Right renal cortex interstitium (tissue), 3 donors: ENCODE measurements around the gene TSPYL1. TPM values are rescaled to one million over a fixed set of nuclear protein-coding genes. Genes with fewer than 3 reads are reported as not detected.

Source experiments
- DNase-seq, 3 donors: peaks; one replicate each; pipeline ENCODE4 v3.0.0-alpha.2; 2013; ENCODE audit warnings: low read depth in 3 of 3, low spot score in 2 of 3
- polyA plus RNA-seq, 3 donors: library from polyadenylated mRNA; unstranded; fragments of 120-200 nt; gene quantifications; one replicate each; pipeline ENCODE4 v1.2.1, GENCODE V29; 2013; ENCODE audit not compliant: insufficient read length in 3 of 3

TSPYL1 gene
- polyA plus RNA-seq, 3 donors: 105 to 110 (median 109) TPM

DNA sequence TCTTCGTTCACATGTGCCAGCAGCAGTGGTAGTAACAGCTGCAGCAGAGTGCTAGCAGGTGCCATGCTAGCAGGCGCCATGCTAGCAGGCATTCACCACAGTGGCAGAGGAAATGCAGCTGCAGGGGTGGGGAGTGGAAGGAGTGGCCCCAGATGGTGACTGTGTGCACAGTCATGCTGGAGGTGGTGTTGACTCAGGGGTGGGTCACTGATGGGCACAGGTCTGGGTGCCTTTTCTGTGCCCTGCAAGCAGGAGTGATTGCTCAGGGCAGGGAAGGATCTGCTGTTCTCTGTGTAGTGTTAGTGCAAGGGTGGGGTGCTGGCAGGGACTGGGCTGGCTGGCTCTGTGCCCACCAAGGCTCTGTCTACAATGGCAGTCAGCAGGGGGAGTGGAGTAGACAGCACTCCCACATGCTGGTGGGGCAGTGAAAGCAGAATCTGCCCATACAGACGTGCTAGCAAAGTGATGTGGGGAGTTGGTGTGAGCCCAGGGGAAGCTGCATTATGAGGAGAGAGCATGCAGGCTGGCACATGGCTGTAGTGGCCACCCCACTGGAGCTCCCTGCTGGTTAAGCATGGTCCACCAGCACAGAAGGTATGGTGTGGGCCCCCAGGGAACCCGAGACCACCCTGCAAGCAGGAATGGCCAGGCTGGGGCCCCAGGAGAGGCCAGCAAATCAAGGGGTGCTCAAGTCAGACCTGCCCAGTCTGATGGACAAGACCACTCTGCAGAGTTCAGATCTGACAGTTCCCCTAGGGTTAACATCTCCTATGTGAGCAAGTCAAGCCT, 14.5 kb downstream of the TSPYL1 start:
- no peak for DNase-seq

DNA sequence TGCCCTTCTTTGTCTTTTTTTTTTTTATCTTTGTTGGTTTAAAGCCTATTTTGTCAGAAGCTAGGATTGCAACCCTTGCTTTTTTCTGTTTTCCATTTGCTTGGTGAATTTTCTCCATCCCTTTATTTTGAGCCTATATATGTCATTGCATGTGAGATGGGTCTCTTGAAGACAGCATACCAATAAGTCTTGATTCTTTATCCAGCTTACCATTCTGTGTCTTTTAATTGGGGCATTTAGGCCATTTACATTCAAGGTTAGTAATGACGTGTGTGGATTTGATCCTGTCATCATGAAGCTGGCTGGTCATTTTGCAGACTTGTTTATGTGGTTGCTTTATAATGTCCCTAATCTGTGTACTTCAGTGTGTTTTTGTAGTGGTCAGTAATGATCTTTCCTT, 16.4 kb downstream of the TSPYL1 start:
- no peak for DNase-seq

DNA sequence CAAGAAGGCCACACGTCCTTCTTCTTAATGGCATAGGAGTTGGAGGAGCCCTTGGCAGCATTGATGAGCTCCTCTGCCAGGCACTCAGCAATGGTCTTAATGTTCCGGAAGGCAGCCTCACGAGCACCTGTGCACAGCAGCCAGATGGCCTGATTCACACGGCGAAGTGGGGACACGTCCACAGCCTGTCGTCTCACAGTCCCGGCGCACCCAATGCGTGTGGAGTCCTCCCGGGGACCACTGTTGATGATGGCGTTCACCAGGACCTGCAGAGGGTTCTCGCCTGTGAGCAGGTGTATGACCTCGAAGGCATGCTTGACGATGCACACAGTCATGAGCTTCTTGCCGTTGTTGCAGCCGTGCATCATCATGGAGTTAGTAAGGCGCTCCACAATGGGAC, 21.2 kb downstream of the TSPYL1 start:
- DNase-seq: no peak

DNA sequence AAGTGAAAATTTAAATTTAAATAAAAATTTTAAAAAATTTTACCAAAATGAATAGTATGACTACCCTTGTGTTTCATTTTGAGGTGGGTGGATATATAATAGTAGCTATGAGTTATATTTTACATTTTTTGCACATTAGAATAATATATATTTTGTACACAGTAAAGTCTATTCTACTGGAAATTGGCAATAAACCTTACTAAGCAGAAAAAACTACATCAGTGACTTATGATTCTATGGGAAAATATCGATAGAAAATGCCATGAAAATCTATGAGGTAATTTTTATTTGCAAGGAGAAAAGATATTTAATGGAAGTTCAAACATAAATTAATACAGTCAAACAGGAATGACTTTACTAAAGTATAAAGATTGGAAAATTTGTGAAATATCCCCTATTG, 23.0 kb downstream of the TSPYL1 start:
- DNase-seq: no peak

DNA sequence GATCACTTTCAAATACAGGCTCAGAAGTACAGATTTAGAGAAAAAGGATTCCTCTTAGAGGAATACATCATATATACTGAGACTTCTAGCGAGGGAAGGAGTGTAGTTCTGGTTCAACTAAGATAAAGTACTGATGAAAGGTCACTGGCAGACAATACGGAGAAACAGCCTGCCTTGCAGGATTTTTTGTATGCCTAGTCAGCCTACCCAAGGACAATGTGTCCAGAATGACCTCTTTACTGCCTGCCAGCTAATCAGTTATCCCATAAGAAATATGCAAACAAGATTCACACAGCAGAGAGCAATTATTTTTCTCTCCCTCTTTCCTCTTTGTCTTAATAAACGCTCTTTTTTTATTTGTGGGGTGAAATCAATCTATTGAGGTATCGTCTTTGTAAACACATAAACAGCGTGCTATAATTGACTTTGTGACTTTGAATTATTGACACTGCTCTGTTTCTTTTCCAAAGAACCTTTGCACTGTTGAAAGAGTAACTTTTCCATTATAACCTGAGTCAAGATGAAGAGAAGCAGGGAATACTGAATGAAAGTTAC, 24.4 kb downstream of the TSPYL1 start:
- DNase-seq: no peak

DNA sequence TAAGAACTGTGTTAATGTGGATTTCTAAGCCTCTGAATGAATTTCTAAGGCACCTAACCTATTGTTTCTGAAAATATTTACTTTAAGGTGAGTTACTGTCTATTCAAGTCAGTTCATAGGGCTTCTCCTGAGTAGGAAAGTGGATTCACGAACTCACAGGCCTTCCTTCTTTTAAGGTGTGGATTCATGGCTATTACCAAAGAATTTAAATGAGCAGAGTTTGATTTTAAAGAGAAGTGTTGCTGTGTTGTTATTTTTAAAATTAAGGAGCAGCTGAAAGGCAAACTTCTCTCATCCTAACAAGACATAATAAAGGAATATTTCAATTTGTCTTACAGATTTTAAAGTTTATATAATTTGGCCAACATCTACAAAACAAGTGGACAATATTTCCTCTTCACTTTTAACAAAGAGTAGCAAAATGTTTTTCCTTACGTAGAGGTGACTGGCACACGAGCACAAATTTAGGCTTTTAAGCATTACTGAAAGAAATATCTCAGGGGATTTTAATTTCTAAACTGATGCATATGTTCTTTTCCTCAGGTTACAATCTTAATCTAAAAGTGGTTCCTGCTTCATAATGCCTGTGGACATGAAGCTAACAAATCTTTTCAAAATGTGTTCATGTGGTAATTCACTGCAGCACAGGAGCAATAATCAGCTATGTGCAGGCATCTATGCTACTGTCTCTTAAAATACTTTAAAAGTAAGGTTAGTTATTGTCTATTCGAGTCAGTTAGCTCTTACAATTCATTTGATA, 25.3 kb downstream of the TSPYL1 start:
- DNase-seq: no peak

DNA sequence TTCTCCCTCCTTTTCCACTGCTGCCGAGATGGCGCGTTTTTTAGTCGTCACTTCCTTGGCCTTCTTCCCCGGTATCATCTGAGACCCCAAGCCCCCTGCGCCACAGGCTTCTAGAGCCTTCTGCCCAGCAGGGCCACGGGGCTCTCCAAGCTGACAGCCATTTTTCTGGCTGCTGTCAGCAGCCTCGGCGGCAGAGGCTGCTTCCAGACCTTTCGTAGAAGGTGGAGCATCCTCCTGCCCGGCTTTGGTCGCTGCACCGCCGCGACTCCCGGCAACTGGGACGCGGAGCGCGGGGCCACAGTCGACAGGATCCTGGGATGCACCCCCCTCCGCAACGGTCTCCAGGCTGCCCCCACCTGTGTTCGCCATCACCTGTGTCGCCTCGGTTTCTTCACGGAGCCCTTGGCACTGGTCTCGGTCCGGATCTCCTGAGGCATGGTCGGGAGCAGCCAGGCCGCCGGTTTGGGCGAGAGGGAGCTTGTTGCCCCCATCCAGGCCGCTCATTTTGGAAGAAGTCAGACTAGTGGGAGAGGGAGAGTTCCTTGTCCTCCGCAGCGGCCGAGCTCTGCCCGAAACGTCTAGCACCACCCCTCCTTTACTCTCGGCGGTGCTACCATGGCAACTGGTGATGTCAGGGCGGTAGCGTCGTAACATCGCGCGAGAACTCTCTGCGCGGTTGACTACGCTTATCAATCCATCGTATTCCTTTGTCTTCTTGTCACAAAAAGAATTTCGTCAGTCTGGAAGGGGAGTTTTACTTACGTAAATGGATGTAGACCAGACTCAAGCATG, 26.0 kb downstream of the TSPYL1 start, which contains the start of gene TSPYL4:
Gene TSPYL4 (minus strand): TSS at position 571 of the 792 bp plus-strand sequence. CDS start 67 bp downstream, at position 504.
- DNase-seq: peak; percentile 92 to 96 (median 96)

DNA sequence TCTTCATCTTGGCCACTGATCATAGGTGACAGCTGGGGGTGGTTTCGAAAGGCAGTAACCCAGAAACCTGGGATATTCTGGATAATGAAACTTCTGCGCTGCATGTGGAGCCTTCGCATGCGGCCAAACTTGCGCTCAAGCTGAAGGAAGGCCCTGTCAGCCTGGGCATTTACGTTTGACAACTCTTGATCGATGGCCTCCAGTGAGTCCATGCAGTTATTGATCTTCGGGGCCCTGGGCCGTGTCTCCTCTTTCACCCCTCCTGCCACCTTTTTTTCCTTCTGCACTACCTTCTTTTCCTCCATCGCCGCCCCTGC, 26.6 kb downstream of the TSPYL1 start:
- DNase-seq: no peak

DNA sequence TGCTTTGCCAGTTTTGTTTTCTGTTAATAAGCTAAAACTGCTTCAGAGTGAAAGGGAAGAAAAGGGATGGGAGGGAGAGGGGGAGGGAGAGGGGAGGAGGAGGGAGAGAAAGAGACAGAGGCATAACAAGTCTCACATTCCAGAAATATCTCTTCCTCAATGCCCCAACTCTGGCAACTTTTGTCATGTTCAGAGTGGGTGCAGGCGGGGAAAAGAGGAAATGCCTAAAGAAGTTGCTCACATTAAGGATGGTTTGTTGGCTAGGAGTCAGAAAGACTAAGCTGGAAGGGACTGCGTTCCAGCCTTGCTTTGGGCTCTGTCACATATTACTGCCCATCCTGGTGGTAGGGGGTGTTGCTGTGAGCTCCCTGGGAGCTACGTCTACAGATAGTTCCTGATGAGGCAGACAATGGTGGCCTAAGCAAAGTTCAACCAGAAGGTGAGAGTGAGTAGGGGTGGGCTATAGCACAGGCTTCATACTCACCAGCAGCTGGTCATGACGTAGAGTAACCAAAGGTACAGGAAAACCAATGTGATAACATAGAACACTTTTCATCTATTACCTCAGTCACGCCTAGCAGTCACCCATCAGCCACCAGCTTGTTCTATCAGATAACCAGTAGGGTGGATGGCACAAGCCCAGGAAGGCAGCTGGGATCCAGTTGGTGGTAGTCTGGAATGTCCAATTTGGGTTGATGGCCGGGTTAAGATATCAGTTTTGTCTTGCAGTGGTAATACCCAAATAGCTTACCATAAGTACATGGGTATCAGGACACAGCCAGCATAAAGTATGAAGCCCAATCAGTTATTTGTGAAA, 28.0 kb downstream of the TSPYL1 start:
- DNase-seq: no peak

DNA sequence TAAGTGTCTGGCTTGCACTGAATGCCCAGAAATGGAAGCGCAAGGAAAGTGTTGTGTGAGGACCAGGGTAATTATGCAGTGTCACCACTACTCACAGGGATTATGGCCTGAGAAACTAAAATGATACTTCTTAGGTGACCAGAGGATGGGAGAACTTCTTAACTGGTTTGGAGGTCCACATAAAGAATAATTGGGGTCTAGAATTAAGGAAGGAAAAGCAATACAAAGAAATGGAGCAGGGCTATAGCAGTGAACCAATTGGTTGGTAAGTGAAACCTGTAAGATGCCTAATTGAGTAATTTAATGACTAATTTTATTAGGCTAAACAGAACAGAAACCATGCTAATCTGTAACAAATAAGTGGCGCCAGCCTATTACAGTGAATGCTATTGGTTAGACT, 31.2 kb downstream of the TSPYL1 start:
- no peak for DNase-seq

DNA sequence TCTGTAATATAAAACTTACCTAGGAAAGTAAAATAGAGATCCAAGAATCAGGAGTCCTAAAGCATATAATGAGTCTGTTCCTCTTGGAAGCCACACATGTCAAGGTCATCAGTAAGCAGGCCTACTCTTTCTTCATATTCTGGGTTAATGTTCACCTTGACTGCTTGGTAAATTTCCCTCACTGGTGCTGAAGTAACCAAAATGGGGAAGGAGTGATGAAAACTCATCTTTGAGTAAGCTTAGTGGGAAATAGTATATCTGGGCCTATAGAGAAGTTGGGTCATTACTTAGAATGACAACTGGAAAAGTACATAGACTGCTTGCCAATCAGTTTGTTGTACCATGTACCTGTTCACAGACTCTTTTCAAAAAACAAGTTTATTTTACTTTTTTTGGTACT, 32.4 kb downstream of the TSPYL1 start:
- no peak for DNase-seq

DNA sequence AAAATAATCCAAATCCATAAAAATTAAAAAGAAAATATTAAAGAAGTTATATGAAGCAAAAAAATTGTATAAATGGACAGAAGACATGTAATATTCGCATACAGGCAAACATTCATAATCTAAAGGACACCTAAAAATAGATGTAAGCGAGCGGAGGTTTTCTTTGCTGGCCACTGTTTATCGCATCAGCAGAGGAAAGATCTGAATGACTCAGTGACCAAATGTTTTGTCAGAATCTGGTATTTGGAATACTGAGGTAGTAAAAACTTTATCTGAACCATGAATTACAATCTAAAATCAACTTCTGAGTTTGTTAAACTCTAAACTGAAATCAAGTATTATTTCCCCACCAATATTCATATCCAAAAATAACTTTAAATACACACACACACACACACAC, 33.6 kb downstream of the TSPYL1 start:
- DNase-seq: no peak

DNA sequence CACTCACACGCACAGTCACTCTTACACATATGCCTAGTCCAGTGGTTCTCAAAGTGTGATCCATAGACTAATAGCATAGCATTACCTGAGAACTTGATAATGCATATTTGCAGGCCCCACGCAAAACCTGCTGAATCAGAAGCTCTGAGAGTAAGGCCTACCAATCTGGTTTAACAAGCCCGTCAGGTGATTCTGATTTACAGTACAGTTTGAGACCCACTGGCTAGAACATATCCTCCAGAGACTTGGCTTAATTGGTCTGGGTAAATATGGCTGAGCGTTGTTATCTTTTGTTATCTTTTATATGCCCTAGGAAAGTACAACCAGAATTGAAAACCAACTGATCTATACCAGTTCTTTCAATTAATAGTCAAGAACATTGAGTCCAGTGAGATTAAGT, 35.4 kb downstream of the TSPYL1 start:
- DNase-seq: no peak

DNA sequence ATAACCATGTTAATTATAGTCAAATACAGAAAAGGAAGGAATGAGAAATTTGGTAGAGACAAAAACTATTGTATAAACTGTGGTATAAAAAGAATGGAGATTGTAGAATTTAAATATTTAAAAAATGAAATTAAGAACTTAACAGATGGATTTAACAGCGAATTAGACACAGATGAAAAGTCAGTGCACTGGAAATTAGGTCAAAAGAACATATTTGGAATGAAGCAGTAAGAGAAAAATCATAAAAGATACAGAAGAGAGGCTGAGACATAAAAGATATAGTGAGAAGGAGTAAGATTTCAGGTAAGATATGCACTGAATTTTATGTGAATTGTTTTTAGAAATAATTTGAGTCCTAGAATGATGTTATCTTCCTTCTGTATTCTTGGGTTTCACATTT, 39.9 kb downstream of the TSPYL1 start:
- no peak for DNase-seq

DNA sequence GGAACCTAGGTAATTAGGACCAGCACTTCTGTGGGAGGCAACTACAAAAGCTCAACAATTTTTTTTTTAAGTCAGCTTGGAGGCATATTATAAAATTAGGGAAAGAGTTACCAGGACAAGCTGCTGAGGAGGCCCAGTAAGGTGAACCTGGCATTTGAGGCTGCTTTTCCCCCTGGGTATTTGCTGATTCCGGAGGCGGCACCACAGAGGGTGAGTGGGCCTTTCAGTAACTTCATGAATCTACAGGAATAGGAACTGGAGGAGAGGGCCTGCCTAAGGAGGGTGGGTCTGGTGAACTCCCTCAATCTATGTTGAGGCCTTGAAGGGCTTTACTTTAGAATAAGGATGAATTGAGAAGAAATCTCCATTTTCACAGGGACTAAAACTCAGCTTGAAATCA, 40.5 kb downstream of the TSPYL1 start:
- DNase-seq: no peak

DNA sequence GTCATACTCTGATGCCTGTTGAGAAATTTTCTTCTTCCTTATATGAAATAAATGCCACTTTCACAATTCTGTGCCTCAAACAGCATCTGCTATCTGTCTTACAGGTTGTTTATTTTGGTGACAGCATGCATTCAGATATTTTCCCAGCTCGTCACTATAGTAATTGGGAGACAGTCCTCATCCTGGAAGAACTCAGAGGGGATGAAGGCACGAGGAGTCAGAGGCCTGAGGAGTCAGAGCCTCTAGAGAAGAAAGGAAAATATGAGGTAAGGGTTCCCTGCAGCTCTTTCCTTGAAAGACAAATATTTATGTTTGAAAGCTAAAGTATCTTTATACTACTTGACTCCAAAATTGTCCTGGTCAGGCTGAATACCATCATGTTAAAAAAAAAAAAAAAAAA, 41.6 kb downstream of the TSPYL1 start:
- DNase-seq: no peak

DNA sequence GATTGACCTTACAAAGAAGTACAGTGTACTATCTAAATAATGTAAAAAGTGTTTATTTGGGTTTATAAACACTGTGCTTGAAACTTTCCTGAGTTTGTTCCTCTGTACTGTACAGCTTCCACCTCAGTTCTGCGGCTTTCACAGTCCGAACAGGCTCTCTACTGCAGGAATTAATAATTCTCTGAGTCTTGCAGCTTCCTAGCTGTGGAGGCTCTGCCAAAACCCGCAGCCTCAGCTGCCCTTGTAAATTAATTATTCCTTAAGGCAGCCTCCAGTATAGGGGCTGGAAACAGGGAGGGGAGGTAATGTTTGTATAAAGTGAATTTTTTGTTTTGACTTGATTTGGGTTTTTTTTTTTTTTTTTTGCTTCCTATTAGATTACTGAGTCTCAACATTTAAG, 45.0 kb downstream of the TSPYL1 start:
- no peak for DNase-seq

DNA sequence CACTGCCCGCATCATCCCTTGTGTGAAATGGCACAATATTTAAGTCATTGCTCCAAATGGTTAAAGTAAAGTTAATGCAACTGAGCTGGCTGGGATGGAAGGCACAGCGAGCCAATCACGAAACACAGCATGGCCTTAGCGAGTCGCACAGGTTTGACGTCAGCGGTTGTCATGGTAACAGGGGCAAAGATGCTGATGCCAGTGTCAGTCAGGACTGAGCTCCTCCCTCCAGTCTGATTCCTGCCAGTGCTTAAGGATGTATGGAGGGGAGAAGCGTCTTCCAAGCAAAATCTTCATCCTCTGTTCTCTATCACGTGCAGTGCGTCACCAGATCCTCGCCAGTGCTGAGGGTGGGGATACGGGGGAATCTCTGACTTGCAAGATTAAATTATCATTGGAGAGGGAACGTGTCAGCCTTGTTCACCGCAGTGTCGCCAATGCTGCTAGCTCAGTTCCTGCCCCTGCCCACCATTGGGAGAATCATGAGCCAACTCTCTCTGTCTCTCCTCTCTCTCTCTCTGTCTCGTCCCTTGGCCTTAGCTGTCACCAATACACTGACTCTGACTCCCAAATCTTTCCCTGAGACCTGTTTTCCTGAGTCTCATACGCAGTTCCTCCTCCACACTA, 50.3 kb downstream of the TSPYL1 start:
- DNase-seq: peak; percentile 81 to 89 (median 87)
